H1 (cell line): ENCODE data around the gene CD4. TPM values are rescaled to one million over a fixed set of nuclear protein-coding genes. Genes with fewer than 3 reads are reported as not detected.

Experiments used
- BRCA1 ChIP-seq: IDR thresholded peaks from 2 replicates; pipeline ENCODE4 v1.6.1; 2012; ENCODE audit warnings: low read depth, low read length, improper control_type of control experiment
- CBX5 ChIP-seq: fragments of 300-800, 300-1000 bp; sonication (generic); IDR thresholded peaks from 2 replicates; pipeline ENCODE4 v1.7.1; 2016; ENCODE audit warnings: antibody characterized with exemption, low read length, low read depth
- CEBPB ChIP-seq: IDR thresholded peaks from 2 replicates; pipeline ENCODE4 v1.6.1; 2012; ENCODE audit warnings: low read depth, low read length
- EZH2 ChIP-seq: fragments of 200-600 bp; sonication (generic); IDR thresholded peaks from 2 replicates; pipeline ENCODE4 v1.7.1; 2012; ENCODE audit warnings: low read depth, mild to moderate bottlenecking, moderate library complexity, low read length, inconsistent platforms; ENCODE audit not compliant: severe bottlenecking
- HDAC6 ChIP-seq: IDR thresholded peaks from one replicate; pipeline ENCODE4 v1.7.1; 2012; ENCODE audit warnings: low read depth, mild to moderate bottlenecking, inconsistent platforms, low read length, moderate library complexity
- JUN ChIP-seq: IDR thresholded peaks from 2 replicates; pipeline ENCODE4 v1.6.1; 2011; ENCODE audit warnings: low read depth, mild to moderate bottlenecking, improper control_type of control experiment, low read length
- NANOG ChIP-seq: IDR thresholded peaks from 2 replicates; pipeline ENCODE4 v1.6.1; 2011; ENCODE audit warnings: low read length, low read depth, mild to moderate bottlenecking, inconsistent platforms; ENCODE audit not compliant: insufficient read depth, poor library complexity, severe bottlenecking
- NRF1 ChIP-seq: IDR thresholded peaks from 2 replicates; pipeline ENCODE4 v1.6.1; 2011; ENCODE audit warnings: mild to moderate bottlenecking, low read depth, low read length, improper control_type of control experiment
- RAD21 ChIP-seq, 2 experiments: IDR thresholded peaks in 1 of 2; conservative IDR thresholded peaks in 1 of 2; 2 replicates each; pipeline ENCODE4 v1.6.1; 2011; ENCODE audit warnings: low read depth in 2 of 2, low read length in 2 of 2, improper control_type of control experiment in 1 of 2, inconsistent platforms in 1 of 2, mild to moderate bottlenecking in 1 of 2, moderate library complexity in 1 of 2
- RFX5 ChIP-seq: IDR thresholded peaks from 2 replicates; pipeline ENCODE4 v1.6.1; 2011; ENCODE audit warnings: low read depth, low read length, improper control_type of control experiment, borderline replicate concordance
- RXRA ChIP-seq: IDR thresholded peaks from 2 replicates; pipeline ENCODE4 v1.6.1; 2011; ENCODE audit warnings: low read depth, mild to moderate bottlenecking, low read length, moderate library complexity; ENCODE audit not compliant: insufficient read depth
- SAP30 ChIP-seq: fragments of 300-600 bp; sonication (generic); IDR thresholded peaks from 2 replicates; pipeline ENCODE4 v1.7.1; 2012; ENCODE audit warnings: low read length, moderate library complexity, mild to moderate bottlenecking, inconsistent platforms; ENCODE audit not compliant: insufficient read depth, insufficient replicate concordance
- SIRT6 ChIP-seq: IDR thresholded peaks from one replicate; pipeline ENCODE4 v1.7.1; 2012; ENCODE audit warnings: low read length, inconsistent platforms
- SIX5 ChIP-seq: IDR thresholded peaks from 2 replicates; pipeline ENCODE4 v1.6.1; 2011; ENCODE audit warnings: mild to moderate bottlenecking, low read depth, low read length
- SP2 ChIP-seq: IDR thresholded peaks from 2 replicates; pipeline ENCODE4 v1.6.1; 2012; ENCODE audit warnings: mild to moderate bottlenecking, low read length, inconsistent platforms
- TAF7 ChIP-seq: optimal IDR thresholded peaks from 2 replicates; pipeline ENCODE3; 2011; ENCODE audit warnings: low read depth, mild to moderate bottlenecking, inconsistent platforms, low read length, moderate library complexity, borderline replicate concordance
- TEAD4 ChIP-seq: IDR thresholded peaks from 2 replicates; pipeline ENCODE4 v1.6.1; 2012; ENCODE audit warnings: low read depth, low read length, inconsistent platforms, mixed read lengths
- polyA plus RNA-seq, 7 experiments: library from polyadenylated mRNA; depleted of rRNA in 3 of 7; stranded (reverse) in 5 of 7; unstranded in 2 of 7; fragments of >200 nt in 5 of 7; fragments of 200-250 nt in 2 of 7; gene quantifications; 1 replicate in 5 of 7; 2 replicates in 1 of 7; 4 replicates in 1 of 7; pipeline versions ENCODE4 v1.2.1 to v1.2.3, GENCODE V29; 2011 to 2013; ENCODE audit warnings: missing spikeins in 2 of 7, mixed read lengths in 2 of 7
- total RNA-seq: library from RNA; stranded (reverse); fragmentation: NEBNext Ultra II Directional; extraction: Animal tissue kit (Norgen Biotek cat#: 25700); gene quantifications from 2 replicates; pipeline ENCODE4 v1.2.1, GENCODE V29; 2021
- TF ChIP-seq, protein P1 (sequence below), 3 experiments: IDR thresholded peaks; 1 replicate in 2 of 3; 2 replicates in 1 of 3; pipeline versions ENCODE4 v1.5.1 to v1.6.1; 2011; ENCODE audit warnings: low read length in 3 of 3, mild to moderate bottlenecking in 3 of 3, inconsistent platforms in 2 of 3, low read depth in 1 of 3, moderate library complexity in 1 of 3; ENCODE audit not compliant: insufficient read depth in 1 of 3; ENCODE audit errors: control extremely low read depth in 1 of 3
- TF ChIP-seq, protein P2 (sequence below): IDR thresholded peaks from 2 replicates; pipeline ENCODE4 v1.6.1; 2012; ENCODE audit warnings: inconsistent platforms

The CD4 gene
- total and polyA plus RNA-seq, 2 of the 8 experiments (the other 6 are each of a cell fraction or from before 2014, with no cell fraction given) = 3.4 to 5.1 TPM

DNA sequence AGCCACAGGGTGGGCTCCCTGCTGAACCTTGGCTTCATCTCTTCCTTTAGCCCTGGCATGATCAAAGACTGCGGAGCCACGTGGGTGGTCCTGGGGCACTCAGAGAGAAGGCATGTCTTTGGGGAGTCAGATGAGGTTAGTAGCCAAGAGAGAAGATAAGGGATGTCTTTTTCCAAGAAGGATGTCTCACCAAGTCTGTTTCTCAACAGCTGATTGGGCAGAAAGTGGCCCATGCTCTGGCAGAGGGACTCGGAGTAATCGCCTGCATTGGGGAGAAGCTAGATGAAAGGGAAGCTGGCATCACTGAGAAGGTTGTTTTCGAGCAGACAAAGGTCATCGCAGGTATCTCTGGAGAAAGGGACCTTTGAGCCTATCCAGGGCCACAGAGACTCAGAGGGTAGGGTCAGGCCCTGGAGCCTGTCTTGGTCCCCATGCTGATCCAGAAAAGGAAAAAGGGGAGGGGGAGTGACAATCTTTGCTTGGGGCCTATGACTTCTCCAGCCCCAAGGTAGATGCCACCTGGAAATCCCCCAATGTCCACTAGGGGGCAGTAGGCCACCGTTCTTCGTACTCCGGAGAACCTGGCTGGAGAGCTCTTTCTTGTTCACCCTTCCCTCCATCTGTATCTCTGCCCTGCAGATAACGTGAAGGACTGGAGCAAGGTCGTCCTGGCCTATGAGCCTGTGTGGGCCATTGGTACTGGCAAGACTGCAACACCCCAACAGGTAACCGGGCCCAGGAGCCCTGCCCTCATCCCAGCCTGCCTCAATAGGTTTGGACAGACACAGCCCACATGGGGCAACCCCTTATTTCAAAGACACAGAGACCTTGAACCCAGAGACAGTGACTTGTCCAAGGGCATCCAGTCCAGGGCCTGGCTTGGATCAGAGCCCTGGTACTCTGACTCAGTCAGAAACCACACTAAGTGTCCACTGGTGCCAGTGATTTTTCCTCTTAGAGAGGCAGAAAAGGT is 80.0 kb downstream of the CD4 start (continued):
- TF ChIP-seq, protein P1, sequence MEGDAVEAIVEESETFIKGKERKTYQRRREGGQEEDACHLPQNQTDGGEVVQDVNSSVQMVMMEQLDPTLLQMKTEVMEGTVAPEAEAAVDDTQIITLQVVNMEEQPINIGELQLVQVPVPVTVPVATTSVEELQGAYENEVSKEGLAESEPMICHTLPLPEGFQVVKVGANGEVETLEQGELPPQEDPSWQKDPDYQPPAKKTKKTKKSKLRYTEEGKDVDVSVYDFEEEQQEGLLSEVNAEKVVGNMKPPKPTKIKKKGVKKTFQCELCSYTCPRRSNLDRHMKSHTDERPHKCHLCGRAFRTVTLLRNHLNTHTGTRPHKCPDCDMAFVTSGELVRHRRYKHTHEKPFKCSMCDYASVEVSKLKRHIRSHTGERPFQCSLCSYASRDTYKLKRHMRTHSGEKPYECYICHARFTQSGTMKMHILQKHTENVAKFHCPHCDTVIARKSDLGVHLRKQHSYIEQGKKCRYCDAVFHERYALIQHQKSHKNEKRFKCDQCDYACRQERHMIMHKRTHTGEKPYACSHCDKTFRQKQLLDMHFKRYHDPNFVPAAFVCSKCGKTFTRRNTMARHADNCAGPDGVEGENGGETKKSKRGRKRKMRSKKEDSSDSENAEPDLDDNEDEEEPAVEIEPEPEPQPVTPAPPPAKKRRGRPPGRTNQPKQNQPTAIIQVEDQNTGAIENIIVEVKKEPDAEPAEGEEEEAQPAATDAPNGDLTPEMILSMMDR (IDR thresholded peaks at IDR 0.05; ENCODE audit: control extremely low read depth in 1 of 3, insufficient read depth in 1 of 3, low read depth in 1 of 3, low read length in 3 of 3) = peak in 2 of 3 experiments; percentile 85 to 95; a peak in 3 of 4 replicates
- TF ChIP-seq SAP30 = peak; percentile 6
- no peak for TF ChIP-seq NANOG
- TF ChIP-seq RXRA = no peak
- peak; percentile 78 to 84 for TF ChIP-seq RAD21 (IDR thresholded peaks at IDR 0.05 in 1 of 2, conservative IDR thresholded peaks at IDR 0.05 in 1 of 2; ENCODE audit: low read depth in 2 of 2, low read length in 2 of 2)
- TF ChIP-seq TEAD4 = peak; percentile 52; the same call in 1 of the 2 replicates
- no peak for TF ChIP-seq SIRT6
- no peak for TF ChIP-seq HDAC6
- TF ChIP-seq CEBPB = no peak
- no peak for TF ChIP-seq RFX5
- no peak for TF ChIP-seq EZH2
- no peak for TF ChIP-seq SP2
- no peak for TF ChIP-seq CBX5
- TF ChIP-seq, protein P2, sequence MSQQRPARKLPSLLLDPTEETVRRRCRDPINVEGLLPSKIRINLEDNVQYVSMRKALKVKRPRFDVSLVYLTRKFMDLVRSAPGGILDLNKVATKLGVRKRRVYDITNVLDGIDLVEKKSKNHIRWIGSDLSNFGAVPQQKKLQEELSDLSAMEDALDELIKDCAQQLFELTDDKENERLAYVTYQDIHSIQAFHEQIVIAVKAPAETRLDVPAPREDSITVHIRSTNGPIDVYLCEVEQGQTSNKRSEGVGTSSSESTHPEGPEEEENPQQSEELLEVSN = no peak
- TF ChIP-seq JUN = no peak
- TF ChIP-seq SIX5 = no peak
- no peak for TF ChIP-seq TAF7
- TF ChIP-seq BRCA1 = no peak
- TF ChIP-seq NRF1 = no peak
